ENCODE data around the gene FCRL6. TPM values are rescaled to one million over a fixed set of nuclear protein-coding genes. Genes with fewer than 3 reads are reported as not detected.

Gene FCRL6
- total and polyA plus RNA-seq, 2 donors from 2014 or later = 0.45 to 1.4 TPM

- DNase-seq = no peak
- H3K4me1 ChIP-seq (ENCODE audit: control insufficient read depth in 2 of 3, insufficient read depth in 2 of 3, low read depth in 1 of 3, low read length in 3 of 3) = no peaks in the 10 kb centered on the region
- no peak for FAIRE-seq
- H3K9me3 ChIP-seq (ENCODE audit: control insufficient read depth in 2 of 3, insufficient read depth in 1 of 3, low read length in 3 of 3) = no peaks in the 10 kb centered on the region
- intact Hi-C loops (cut with DNase I) = no loop called here
- no peaks in the 10 kb centered on the region for H3K27me3 ChIP-seq (ENCODE audit: control insufficient read depth, insufficient read depth, low read length)
- H3K9ac ChIP-seq (ENCODE audit: low read length in 3 of 3) = no peak overlapping the region
- no peak overlapping the region for H3K4me3 ChIP-seq (ENCODE audit: low read length in 3 of 3)
- H3K27ac ChIP-seq (ENCODE audit: low read depth in 2 of 2, low read length in 2 of 2) = no peak overlapping the region
- no peak for TF ChIP-seq CTCF (IDR thresholded peaks at IDR 0.05; ENCODE audit: borderline replicate concordance, extremely low read depth, insufficient read depth)
- H3K36me3 ChIP-seq (ENCODE audit: control insufficient read depth in 2 of 3, insufficient read depth in 3 of 3, low read length in 3 of 3) = no peaks in the 10 kb centered on the region
Measured at GRCh38 chr1:159835356-159835755, 33.2 kb downstream of the FCRL6 start.

- FAIRE-seq (no peak), DNase-seq (no peak)
- Histone ChIP-seq H3K4me3 (ENCODE audit: low read length in 3 of 3) (no peak overlapping the region), H3K36me3 (ENCODE audit: control insufficient read depth in 2 of 3, insufficient read depth in 3 of 3, low read length in 3 of 3) (no peaks in the 10 kb centered on the region), H3K27me3 (ENCODE audit: control insufficient read depth, insufficient read depth, low read length) (no peaks in the 10 kb centered on the region), H3K9me3 (ENCODE audit: control insufficient read depth in 2 of 3, insufficient read depth in 1 of 3, low read length in 3 of 3) (no peaks in the 10 kb centered on the region), H3K27ac (ENCODE audit: low read depth in 2 of 2, low read length in 2 of 2) (no peak overlapping the region), H3K9ac (ENCODE audit: low read length in 3 of 3) (no peak overlapping the region), H3K4me1 (ENCODE audit: control insufficient read depth in 2 of 3, insufficient read depth in 2 of 3, low read depth in 1 of 3, low read length in 3 of 3) (no peaks in the 10 kb centered on the region)
- intact Hi-C loops (cut with DNase I) = no loop called here
- TF ChIP-seq CTCF (IDR thresholded peaks at IDR 0.05; ENCODE audit: borderline replicate concordance, extremely low read depth, insufficient read depth) = no peak
Measured at GRCh38 chr1:159835862-159836525, 33.8 kb downstream of the FCRL6 start.

GRCh38 chr1:159838715-159839114, 36.6 kb downstream of the FCRL6 start:
- Histone ChIP-seq H3K4me3 (ENCODE audit: low read length in 3 of 3) (no peak overlapping the region), H3K9ac (ENCODE audit: low read length in 3 of 3) (no peak overlapping the region), H3K9me3 (ENCODE audit: control insufficient read depth in 2 of 3, insufficient read depth in 1 of 3, low read length in 3 of 3) (no peaks in the 10 kb centered on the region), H3K27me3 (ENCODE audit: control insufficient read depth, insufficient read depth, low read length) (no peaks in the 10 kb centered on the region), H3K4me1 (ENCODE audit: control insufficient read depth in 2 of 3, insufficient read depth in 2 of 3, low read depth in 1 of 3, low read length in 3 of 3) (peaks cover 0 to 2% (median 2%) of the 10 kb centered on the region in 3 donors), H3K27ac (ENCODE audit: low read depth in 2 of 2, low read length in 2 of 2) (no peak overlapping the region), H3K36me3 (ENCODE audit: control insufficient read depth in 2 of 3, insufficient read depth in 3 of 3, low read length in 3 of 3) (no peaks in the 10 kb centered on the region)
- intact Hi-C loops (cut with DNase I) = no loop called here
- DNase-seq = no peak
- TF ChIP-seq CTCF (IDR thresholded peaks at IDR 0.05; ENCODE audit: borderline replicate concordance, extremely low read depth, insufficient read depth) = no peak
- no peak for FAIRE-seq
